Endothelial cell of umbilical vein (primary cell): Measurements from ENCODE around the gene COL8A1. TPM values are rescaled to one million over a fixed set of nuclear protein-coding genes. Genes with fewer than 3 reads are reported as not detected.
A peak's percentile ranks its signal among the peaks of the same experiment; 100 is the strongest.

Experiments
- BruUV-seq: library from RNA; stranded (reverse); fragments of 400-500 nt; replicated peaks from 2 replicates; lab custom pipeline; 2021; lab: Mats Ljungman, UMichigan
- CTCF ChIA-PET: fragments of 300-600, 350-600 bp; sonication (Branson Sonifier 250); formaldehyde crosslinking; loops from one replicate; lab custom pipeline; 2021; ENCODE audit warnings: antibody characterized with exemption, inconsistent platforms; lab: Charles Lee
- POLR2A ChIA-PET: fragments of 300-600, 350-600 bp; sonication (Branson Sonifier 250); formaldehyde crosslinking; loops from one replicate; lab custom pipeline; 2021; ENCODE audit warnings: antibody characterized with exemption, inconsistent platforms; lab: Charles Lee
- DNase-seq: peaks from one replicate; pipeline ENCODE4 v3.0.0-alpha.2; 2011; ENCODE audit warnings: low read depth, low spot score
- FAIRE-seq: peaks from 2 replicates; lab custom pipeline; 2011; peaks lifted over from hg19 to GRCh38; lab: Jason Lieb, UNC
- H2AFZ ChIP-seq: 2 replicates; pipeline ENCODE4 v1.6.0; 2012; ENCODE audit warnings: low read depth, low read length, control low read depth, inconsistent platforms
- H3K27ac ChIP-seq: 2 replicates; pipeline ENCODE4 v1.5.1; 2011; ENCODE audit warnings: low read depth, mild to moderate bottlenecking, control low read depth, low read length, moderate library complexity; ENCODE audit not compliant: insufficient read depth
- H3K27me3 ChIP-seq, 2 experiments: 2 replicates each; pipeline versions ENCODE4 v1.6.0 to v1.6.1; 2011; ENCODE audit warnings: low read length in 2 of 2, mixed read lengths in 1 of 2; ENCODE audit not compliant: control insufficient read depth in 2 of 2, insufficient read depth in 2 of 2
- H3K36me3 ChIP-seq, 2 experiments: 2 replicates in 1 of 2; 3 replicates in 1 of 2; pipeline ENCODE4 v1.5.1; 2011; ENCODE audit warnings: low read length in 2 of 2, mild to moderate bottlenecking in 1 of 2, moderate library complexity in 1 of 2; ENCODE audit not compliant: control insufficient read depth in 2 of 2, insufficient read depth in 2 of 2; ENCODE audit errors: extremely low read depth in 1 of 2
- H3K4me1 ChIP-seq: 3 replicates; pipeline ENCODE4 v1.5.1; 2011; ENCODE audit warnings: mild to moderate bottlenecking, low read length; ENCODE audit not compliant: control insufficient read depth, insufficient read depth; ENCODE audit errors: extremely low read depth
- H3K4me2 ChIP-seq: 2 replicates; pipeline ENCODE4 v1.6.1; 2011; ENCODE audit warnings: low read length, control low read depth, mixed read lengths; ENCODE audit not compliant: insufficient read depth
- H3K4me3 ChIP-seq, 3 experiments: fragments of 200-600 bp in 1 of 3; sonication (generic), shearing (Covaris generic) in 1 of 3; replicated peaks in 1 of 3; 2 replicates each; pipeline ENCODE4 v1.5.1; 2011 to 2016; ENCODE audit warnings: control low read depth in 3 of 3, low read length in 3 of 3, mild to moderate bottlenecking in 2 of 3, inconsistent platforms in 1 of 3, low read depth in 1 of 3, moderate library complexity in 1 of 3; ENCODE audit not compliant: insufficient read depth in 1 of 3
- H3K79me2 ChIP-seq: 2 replicates; pipeline ENCODE4 v1.6.0; 2012; ENCODE audit warnings: low read length, inconsistent platforms; ENCODE audit not compliant: control insufficient read depth, insufficient read depth
- H3K9ac ChIP-seq: replicated peaks from 2 replicates; pipeline ENCODE3; 2011; ENCODE audit warnings: low read length, control low read depth; ENCODE audit not compliant: insufficient read depth; ENCODE audit errors: extremely low read depth
- H3K9me1 ChIP-seq: replicated peaks from 3 replicates; pipeline ENCODE4 v1.6.0; 2011; ENCODE audit warnings: mild to moderate bottlenecking, low read length; ENCODE audit not compliant: control insufficient read depth, insufficient read depth; ENCODE audit errors: extremely low read depth
- H3K9me3 ChIP-seq: replicated peaks from 2 replicates; pipeline ENCODE4 v1.5.1; 2012; ENCODE audit warnings: low read length, inconsistent platforms; ENCODE audit not compliant: control insufficient read depth, insufficient read depth
- H4K20me1 ChIP-seq: replicated peaks from 2 replicates; pipeline ENCODE3; 2011; ENCODE audit warnings: mild to moderate bottlenecking, low read length; ENCODE audit not compliant: control insufficient read depth, insufficient read depth; ENCODE audit errors: extremely low read depth
- CTCF ChIP-seq, 2 donors: IDR thresholded peaks; 1 replicate in 1 of 2; 2 replicates in 1 of 2; pipeline ENCODE4 v1.5.1; 2011; ENCODE audit warnings: low read length in 2 of 2, mild to moderate bottlenecking in 2 of 2, moderate library complexity in 2 of 2, control low read depth in 1 of 2, inconsistent platforms in 1 of 2, low read depth in 1 of 2; ENCODE audit not compliant: insufficient read depth in 1 of 2; ENCODE audit errors: extremely low read depth in 1 of 2
- EZH2 ChIP-seq: IDR thresholded peaks from 2 replicates; pipeline ENCODE4 v1.6.1; 2012; ENCODE audit warnings: borderline replicate concordance, low read depth, mild to moderate bottlenecking, moderate library complexity, low read length, inconsistent platforms; ENCODE audit not compliant: severe bottlenecking
- FOS ChIP-seq: IDR thresholded peaks from 2 replicates; pipeline ENCODE4 v1.6.1; 2011; ENCODE audit warnings: mild to moderate bottlenecking, low read length, moderate library complexity, borderline replicate concordance; ENCODE audit not compliant: insufficient read depth
- GATA2 ChIP-seq: IDR thresholded peaks from 2 replicates; pipeline ENCODE4 v1.7.0; 2011; ENCODE audit warnings: low read depth, mild to moderate bottlenecking, moderate library complexity, mixed read lengths, low read length; ENCODE audit not compliant: insufficient read length, insufficient read depth
- JUN ChIP-seq: IDR thresholded peaks from 2 replicates; pipeline ENCODE4 v1.6.1; 2011; ENCODE audit warnings: borderline replicate concordance, low read depth; ENCODE audit not compliant: insufficient read length, insufficient read depth
- MAX ChIP-seq: IDR thresholded peaks from 2 replicates; pipeline ENCODE4 v1.6.1; 2011; ENCODE audit not compliant: insufficient read depth, insufficient read length
- MYC ChIP-seq: IDR thresholded peaks from one replicate; pipeline ENCODE4 v1.6.1; 2011; ENCODE audit warnings: mild to moderate bottlenecking, low read depth, low read length
- POLR2A ChIP-seq: IDR thresholded peaks from 2 replicates; pipeline ENCODE4 v1.6.1; 2012; ENCODE audit warnings: low read depth, mild to moderate bottlenecking, control low read depth, low read length
- POLR2AphosphoS5 ChIP-seq: IDR thresholded peaks from 2 replicates; pipeline ENCODE4 v1.6.1; 2012; ENCODE audit warnings: low read depth, mild to moderate bottlenecking, control low read depth, low read length, moderate library complexity; ENCODE audit not compliant: insufficient read depth
- dilution Hi-C: fragments of 300-500 bp; cut with MboI; formaldehyde crosslinking; loops from one replicate; pipeline ENCODE4 v1.15.0; 2019; ENCODE audit warnings: low sequenced_read_pairs; ENCODE audit not compliant: extremely low pct_ligation_motif_present
- intact Hi-C: fragments of 100-400 bp; cut with micrococcal nuclease; formaldehyde crosslinking; loops from one replicate; pipeline ENCODE4 v1.10.0; 2022
- polyA plus RNA-seq, 4 experiments: library from polyadenylated mRNA; depleted of rRNA in 3 of 4; stranded (reverse) in 3 of 4; unstranded in 1 of 4; fragments of >200 nt; gene quantifications; 2 replicates each; pipeline versions ENCODE4 v1.2.1 to v1.2.3, GENCODE V29; 2011 to 2012; ENCODE audit warnings: missing spikeins in 1 of 4
- total RNA-seq: library from RNA; stranded (reverse); gene quantifications from 2 replicates; pipeline ENCODE4 v1.2.3, GENCODE V29; 2021

The COL8A1 gene
- total and polyA plus RNA-seq, 2 donors (not counting 3 experiments of a cell fraction or from before 2014, with no cell fraction given) = 358 to 634 TPM

- no peaks in the 10 kb centered on the region for H3K9me1 ChIP-seq
- ChIA-PET CTCF (interaction anchor here (0.8 to 2.2 kb wide), 5 partner anchors 10 to 33 kb away, joined by 3 to 10 read pairs (median 7); no protein-coding TSS in a partner anchor), POLR2A (no interaction called here)
- no peak overlapping the region for H2AFZ ChIP-seq
- H3K27me3 ChIP-seq = no peaks in the 10 kb centered on the region
- H3K36me3 ChIP-seq = peaks cover 8% of the 10 kb centered on the region in 2 experiments
- H4K20me1 ChIP-seq = no peaks in the 10 kb centered on the region
- BruUV-seq = no TSS peak
- dilution Hi-C loops (no loop called here), intact Hi-C loops (no loop called here)
- peaks cover 56% of the 10 kb centered on the region for H3K79me2 ChIP-seq
- H3K4me1 ChIP-seq = peaks cover 15% of the 10 kb centered on the region
- no peaks in the 10 kb centered on the region for H3K9me3 ChIP-seq
- FAIRE-seq (no peak), DNase-seq (peak; percentile 77)
- H3K9ac ChIP-seq = no peak overlapping the region
- H3K4me2 ChIP-seq = no peak overlapping the region
- TF ChIP-seq POLR2A = no peak
- TF ChIP-seq MAX = no peak
- no peak for TF ChIP-seq GATA2
- TF ChIP-seq CTCF (IDR thresholded peaks at IDR 0.05; ENCODE audit: extremely low read depth in 1 of 2, insufficient read depth in 1 of 2, low read depth in 1 of 2, low read length in 2 of 2) = no peak
- no peak for TF ChIP-seq MYC
- TF ChIP-seq JUN = no peak
- TF ChIP-seq EZH2 = no peak
- no peak for TF ChIP-seq POLR2AphosphoS5
- no peak for TF ChIP-seq FOS
- peak overlapping the region; percentile 3 for H3K27ac ChIP-seq
- no peak overlapping the region for H3K4me3 ChIP-seq
Measured at GRCh38 chr3:99674086-99674789, 35.8 kb downstream of the COL8A1 start.
